ENCODE measurements around the gene NUP62. TPM values are rescaled to one million over a fixed set of nuclear protein-coding genes. Genes with fewer than 3 reads are reported as not detected.

NUP62 gene
- total RNA-seq, 2 donors from 2014 or later, result 44.4 to 76.9 TPM

DNA sequence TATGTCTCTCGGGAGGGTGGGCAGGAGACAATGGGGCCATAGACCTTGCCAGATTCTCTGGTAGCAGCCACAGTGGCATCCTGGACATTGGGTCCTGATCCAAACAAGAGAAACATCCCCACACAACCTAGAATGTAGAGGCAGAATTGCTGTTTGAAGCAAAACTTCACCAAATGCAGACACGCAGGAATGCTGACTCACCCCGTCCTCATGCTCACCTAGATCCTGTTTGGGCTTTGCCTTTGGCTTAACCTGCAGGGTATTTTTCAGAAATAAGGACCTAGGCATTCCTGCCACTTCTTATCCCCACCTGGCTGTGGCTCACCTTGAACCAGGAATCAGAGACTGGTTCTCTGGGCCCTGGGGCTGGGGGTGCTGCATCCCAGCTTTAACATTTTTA, 44.5 kb downstream of the NUP62 start:
- H3K4me3 ChIP-seq, result no peak overlapping the region
- H3K9me3 ChIP-seq, result no peaks in the 10 kb centered on the region
- WGBS, result 88% methylated on average over 3 of the region's 3 CpGs
- no peak overlapping the region for H3K27ac ChIP-seq
- TF ChIP-seq, protein P1, sequence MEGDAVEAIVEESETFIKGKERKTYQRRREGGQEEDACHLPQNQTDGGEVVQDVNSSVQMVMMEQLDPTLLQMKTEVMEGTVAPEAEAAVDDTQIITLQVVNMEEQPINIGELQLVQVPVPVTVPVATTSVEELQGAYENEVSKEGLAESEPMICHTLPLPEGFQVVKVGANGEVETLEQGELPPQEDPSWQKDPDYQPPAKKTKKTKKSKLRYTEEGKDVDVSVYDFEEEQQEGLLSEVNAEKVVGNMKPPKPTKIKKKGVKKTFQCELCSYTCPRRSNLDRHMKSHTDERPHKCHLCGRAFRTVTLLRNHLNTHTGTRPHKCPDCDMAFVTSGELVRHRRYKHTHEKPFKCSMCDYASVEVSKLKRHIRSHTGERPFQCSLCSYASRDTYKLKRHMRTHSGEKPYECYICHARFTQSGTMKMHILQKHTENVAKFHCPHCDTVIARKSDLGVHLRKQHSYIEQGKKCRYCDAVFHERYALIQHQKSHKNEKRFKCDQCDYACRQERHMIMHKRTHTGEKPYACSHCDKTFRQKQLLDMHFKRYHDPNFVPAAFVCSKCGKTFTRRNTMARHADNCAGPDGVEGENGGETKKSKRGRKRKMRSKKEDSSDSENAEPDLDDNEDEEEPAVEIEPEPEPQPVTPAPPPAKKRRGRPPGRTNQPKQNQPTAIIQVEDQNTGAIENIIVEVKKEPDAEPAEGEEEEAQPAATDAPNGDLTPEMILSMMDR (IDR thresholded peaks at IDR 0.05), result no peak
- TF ChIP-seq POLR2A (IDR thresholded peaks at IDR 0.05) (no peak), POLR2AphosphoS5 (IDR thresholded peaks at IDR 0.05) (no peak)
- H3K4me1 ChIP-seq (replicated peaks), result no peaks in the 10 kb centered on the region
- no peak for DNase-seq (ENCODE audit: low spot score)
- intact Hi-C loops (cut with DNase I), result no loop called here
- H3K36me3 ChIP-seq, result peaks cover 22 to 45% of the 10 kb centered on the region in 2 donors
- no peaks in the 10 kb centered on the region for H3K27me3 ChIP-seq (replicated peaks; ENCODE audit: insufficient read depth)

DNA sequence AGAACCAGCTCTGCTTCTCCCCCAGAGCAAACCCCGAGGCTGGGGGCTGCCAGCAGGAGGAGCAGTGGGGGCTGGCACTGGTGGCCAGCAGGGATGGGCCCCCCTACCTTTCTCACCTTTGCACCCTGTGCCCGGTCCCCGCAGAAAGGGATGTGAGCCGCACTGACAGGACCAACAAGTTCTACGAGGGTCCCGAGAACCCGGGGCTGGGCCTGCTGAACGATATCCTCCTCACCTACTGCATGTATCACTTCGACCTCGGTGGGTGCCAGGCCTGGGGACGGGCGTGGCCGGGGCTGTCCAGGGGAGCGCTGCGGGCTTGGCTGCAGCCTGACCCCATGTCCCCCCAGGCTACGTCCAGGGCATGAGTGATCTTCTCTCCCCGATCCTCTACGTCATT, 45.2 kb downstream of the NUP62 start:
- intact Hi-C loops (cut with DNase I), result no loop called here
- H3K4me1 ChIP-seq (replicated peaks), result no peaks in the 10 kb centered on the region
- DNase-seq (ENCODE audit: low spot score), result no peak
- no peak for TF ChIP-seq POLR2A (IDR thresholded peaks at IDR 0.05)
- no peak for TF ChIP-seq POLR2AphosphoS5 (IDR thresholded peaks at IDR 0.05)
- TF ChIP-seq, protein P1 (IDR thresholded peaks at IDR 0.05), result no peak
- H3K36me3 ChIP-seq, result peaks cover 22 to 45% of the 10 kb centered on the region in 2 donors
- no peaks in the 10 kb centered on the region for H3K9me3 ChIP-seq
- H3K27me3 ChIP-seq (replicated peaks; ENCODE audit: insufficient read depth), result no peaks in the 10 kb centered on the region
- no peak overlapping the region for H3K27ac ChIP-seq
- WGBS, result 91% methylated on average over 18 of the region's 18 CpGs
- H3K4me3 ChIP-seq, result no peak overlapping the region

DNA sequence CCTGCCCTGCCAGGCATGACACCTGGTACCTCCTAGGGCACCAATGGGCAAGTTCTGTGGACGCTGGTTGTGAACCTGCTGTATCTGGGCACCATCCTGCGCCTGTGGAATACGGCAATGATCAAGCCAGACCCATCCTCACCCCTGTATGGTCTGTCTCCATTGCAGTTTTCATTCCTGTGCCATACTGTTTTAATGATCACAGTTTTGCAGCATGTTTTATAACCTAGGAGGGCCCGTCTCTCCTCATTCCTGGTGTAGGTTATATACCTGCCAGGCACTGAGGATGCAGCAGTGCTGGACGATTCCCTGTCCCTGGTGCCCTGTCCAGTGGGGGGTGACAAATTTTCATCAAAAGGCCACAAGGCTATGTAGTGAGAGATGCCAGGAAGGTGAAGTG, 46.2 kb downstream of the NUP62 start:
- H3K27me3 ChIP-seq (replicated peaks; ENCODE audit: insufficient read depth), result no peaks in the 10 kb centered on the region
- no peaks in the 10 kb centered on the region for H3K9me3 ChIP-seq
- DNase-seq (ENCODE audit: low spot score), result no peak
- peaks cover 8% of the 10 kb centered on the region for H3K4me1 ChIP-seq (replicated peaks)
- H3K4me3 ChIP-seq, result no peak overlapping the region
- intact Hi-C loops (cut with DNase I), result no loop called here
- WGBS, result 98% methylated on average over 5 of the region's 5 CpGs
- H3K36me3 ChIP-seq, result peaks cover 22 to 45% of the 10 kb centered on the region in 2 donors
- no peak overlapping the region for H3K27ac ChIP-seq
- TF ChIP-seq, protein P1 (IDR thresholded peaks at IDR 0.05), result no peak
- TF ChIP-seq POLR2AphosphoS5 (IDR thresholded peaks at IDR 0.05) (no peak), POLR2A (IDR thresholded peaks at IDR 0.05) (no peak)

DNA sequence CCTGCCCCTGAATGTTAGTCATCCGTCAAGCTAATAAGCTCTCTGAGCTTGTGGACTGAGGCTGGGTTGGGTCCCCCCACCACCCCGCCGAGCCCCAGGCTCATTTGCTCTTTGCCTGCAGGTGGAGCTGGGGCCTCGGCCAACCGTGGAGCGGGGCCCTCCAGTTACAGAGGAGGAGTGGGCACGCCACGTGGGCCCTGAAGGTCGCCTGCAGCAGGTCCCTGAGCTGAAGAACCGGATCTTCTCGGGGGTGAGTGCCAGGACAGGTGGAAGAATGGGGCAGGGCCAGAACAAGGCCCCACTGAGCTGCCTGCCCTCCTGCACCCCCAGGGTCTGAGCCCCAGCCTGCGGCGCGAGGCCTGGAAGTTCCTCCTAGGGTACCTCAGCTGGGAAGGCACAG, 46.7 kb downstream of the NUP62 start:
- DNase-seq (ENCODE audit: low spot score), result no peak
- WGBS, result 95% methylated on average over 14 of the region's 14 CpGs

More for the DNA sequence above, 46.7 kb downstream of the NUP62 start:
- no peak overlapping the region for H3K27ac ChIP-seq
- TF ChIP-seq POLR2A (IDR thresholded peaks at IDR 0.05), result no peak
- TF ChIP-seq, protein P1 (IDR thresholded peaks at IDR 0.05), result no peak
- no peak for TF ChIP-seq POLR2AphosphoS5 (IDR thresholded peaks at IDR 0.05)
- no peaks in the 10 kb centered on the region for H3K9me3 ChIP-seq
- H3K4me3 ChIP-seq, result no peak overlapping the region
- peaks cover 22 to 45% of the 10 kb centered on the region in 2 donors for H3K36me3 ChIP-seq
- intact Hi-C loops (cut with DNase I), result no loop called here
- no peaks in the 10 kb centered on the region for H3K27me3 ChIP-seq (replicated peaks; ENCODE audit: insufficient read depth)
- peaks cover 8% of the 10 kb centered on the region for H3K4me1 ChIP-seq (replicated peaks)

Data from prostate gland (tissue), 2 donors.